G401.6 (cell line): ENCODE measurements around the gene TMEM150C.
"Not testable (repeated sequence)": the region's sequence is repeated elsewhere in the genome, so short reads cannot be mapped to it uniquely, and the experiment has no call there.

Source experiments
- FAIRE-seq: peaks from 2 replicates; lab custom pipeline; 2012; peaks lifted over from hg19 to GRCh38; lab: Jason Lieb, UNC

TMEM150C gene

DNA sequence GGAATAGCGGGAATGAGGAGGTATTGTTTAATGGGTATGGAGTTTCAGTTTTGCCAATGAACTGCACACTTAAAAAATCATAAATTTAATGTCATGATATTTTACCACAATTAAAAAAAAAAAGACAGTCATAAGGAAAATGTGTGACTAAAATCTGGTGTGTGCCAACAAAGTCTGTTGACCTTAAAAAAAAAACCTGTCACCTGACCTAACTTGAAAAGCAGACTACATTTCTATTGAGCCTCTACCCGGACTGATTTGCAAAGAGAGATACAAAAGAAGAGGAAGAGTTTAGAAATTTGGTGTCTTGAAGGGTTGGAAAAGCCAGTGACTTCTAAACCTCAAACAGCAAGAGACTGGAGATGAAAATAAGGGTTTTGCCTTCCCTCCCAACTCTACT is 48.4 kb downstream of the TMEM150C start:
- FAIRE-seq: no peak

DNA sequence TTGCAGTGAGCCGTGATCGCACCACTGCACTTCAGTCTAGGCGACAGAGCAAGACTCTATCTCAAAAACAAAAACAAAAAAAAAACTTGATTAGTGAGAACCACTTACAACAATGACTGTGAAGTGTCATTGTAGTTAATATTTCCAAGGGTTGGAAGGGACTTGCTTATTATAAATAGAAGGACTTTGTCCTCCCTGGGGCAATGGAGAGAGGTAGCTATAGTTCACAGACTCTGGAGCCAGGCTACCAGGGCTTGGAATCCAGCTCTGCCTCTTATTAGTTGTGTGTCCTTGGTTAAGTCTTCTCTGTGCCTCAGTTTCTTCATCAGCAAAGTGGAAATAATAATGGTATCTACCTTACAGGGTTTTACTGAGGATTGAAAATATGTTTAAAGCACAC is 51.6 kb downstream of the TMEM150C start:
- FAIRE-seq: no peak

GRCh38 chr4:82508806-82509428 is 52.9 kb downstream of the TMEM150C start:
- FAIRE-seq: no peak

DNA sequence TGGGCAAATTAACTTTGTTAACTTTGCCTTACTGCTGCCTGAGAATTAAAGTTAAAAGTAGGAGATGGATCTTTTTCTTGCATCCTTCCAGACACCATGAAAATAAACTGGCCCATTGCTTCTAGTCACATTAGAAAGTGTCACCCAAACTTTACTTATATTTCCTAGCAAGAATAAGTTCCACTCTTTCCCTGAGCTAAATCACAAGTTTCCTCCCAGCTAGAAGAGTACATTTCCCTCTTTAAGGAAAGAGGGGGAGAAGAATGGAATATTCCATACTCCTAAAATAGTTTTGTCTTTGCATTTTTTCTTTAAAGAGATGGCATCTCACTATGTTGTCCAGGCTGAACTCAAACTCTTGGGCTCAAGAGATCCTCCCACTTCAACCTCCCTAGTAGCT is 53.8 kb downstream of the TMEM150C start:
- FAIRE-seq: no peak

DNA sequence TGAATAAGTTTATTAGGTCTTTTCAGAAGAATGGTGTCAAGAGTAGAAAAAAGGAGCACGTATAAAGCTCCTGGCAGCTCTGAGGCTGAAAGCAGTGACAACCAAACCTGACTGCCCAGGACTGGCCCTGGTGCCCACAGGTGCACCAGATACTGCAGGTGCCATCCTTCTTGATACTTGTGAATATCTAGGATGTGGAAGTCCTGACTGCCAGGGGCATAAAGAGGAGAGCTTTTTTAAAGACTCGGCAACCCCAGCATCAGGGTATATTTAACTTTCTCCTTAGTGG is 60.7 kb downstream of the TMEM150C start:
- no peak for FAIRE-seq

GRCh38 chr4:82500435-82501153 is 61.2 kb downstream of the TMEM150C start:
- FAIRE-seq: no peak

DNA sequence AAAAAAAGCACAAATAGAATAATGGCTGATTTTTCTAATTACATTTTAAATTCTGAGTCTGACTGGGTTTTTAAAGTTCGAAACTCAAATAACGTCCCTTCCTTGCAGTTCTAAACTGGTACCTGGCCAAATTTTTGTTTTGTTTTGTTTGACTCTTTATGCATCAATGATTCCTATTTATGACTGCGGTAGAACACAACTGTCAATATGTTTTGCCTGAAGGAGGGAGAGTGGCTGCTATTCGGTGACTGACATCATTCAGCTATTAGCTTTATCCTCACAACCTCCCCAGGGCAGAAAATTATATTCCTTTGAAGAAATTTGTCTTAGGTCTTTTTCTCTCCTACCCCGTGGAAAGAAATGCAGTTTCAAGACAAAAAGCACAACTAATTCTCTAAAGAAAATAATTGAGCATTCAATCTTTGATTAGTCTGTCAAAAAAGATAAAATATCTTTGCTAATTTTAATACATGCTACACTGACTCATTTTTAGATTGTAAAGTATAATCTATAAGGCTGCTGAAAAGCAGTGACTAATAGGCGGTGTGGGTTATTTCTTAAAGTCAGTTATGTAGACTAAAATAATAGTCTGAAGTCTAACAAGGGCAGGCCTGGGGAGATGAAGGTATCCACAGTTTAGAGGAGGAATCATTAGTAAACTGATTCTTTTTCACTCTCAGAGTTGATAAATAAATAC is 61.9 kb downstream of the TMEM150C start:
- FAIRE-seq: no peak

- FAIRE-seq: no peak
These were observed 65.4 kb downstream of the TMEM150C start for GRCh38 chr4:82496349-82496748.

DNA sequence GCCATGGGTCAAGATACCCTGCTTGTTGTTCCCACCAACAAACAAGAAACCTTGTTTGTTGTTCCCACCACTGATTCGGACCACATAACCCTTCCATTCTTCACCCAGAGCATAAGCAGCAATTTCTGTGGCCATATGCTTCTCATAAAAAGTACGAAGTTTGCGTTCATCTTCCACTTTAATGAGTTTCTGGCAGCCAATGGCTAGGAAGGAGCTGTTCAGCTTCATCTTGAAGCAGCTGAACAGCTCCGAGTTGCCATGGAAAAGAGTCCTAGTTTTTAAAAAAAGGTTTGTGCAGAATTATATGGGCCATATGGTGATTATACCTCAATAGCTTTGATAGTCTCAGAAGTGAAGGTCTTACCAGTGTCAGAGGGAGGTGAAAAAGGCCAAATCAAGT is 66.1 kb downstream of the TMEM150C start:
- no peak for FAIRE-seq

- FAIRE-seq: no peak
These were observed 67.9 kb downstream of the TMEM150C start for GRCh38 chr4:82493721-82494425.

DNA sequence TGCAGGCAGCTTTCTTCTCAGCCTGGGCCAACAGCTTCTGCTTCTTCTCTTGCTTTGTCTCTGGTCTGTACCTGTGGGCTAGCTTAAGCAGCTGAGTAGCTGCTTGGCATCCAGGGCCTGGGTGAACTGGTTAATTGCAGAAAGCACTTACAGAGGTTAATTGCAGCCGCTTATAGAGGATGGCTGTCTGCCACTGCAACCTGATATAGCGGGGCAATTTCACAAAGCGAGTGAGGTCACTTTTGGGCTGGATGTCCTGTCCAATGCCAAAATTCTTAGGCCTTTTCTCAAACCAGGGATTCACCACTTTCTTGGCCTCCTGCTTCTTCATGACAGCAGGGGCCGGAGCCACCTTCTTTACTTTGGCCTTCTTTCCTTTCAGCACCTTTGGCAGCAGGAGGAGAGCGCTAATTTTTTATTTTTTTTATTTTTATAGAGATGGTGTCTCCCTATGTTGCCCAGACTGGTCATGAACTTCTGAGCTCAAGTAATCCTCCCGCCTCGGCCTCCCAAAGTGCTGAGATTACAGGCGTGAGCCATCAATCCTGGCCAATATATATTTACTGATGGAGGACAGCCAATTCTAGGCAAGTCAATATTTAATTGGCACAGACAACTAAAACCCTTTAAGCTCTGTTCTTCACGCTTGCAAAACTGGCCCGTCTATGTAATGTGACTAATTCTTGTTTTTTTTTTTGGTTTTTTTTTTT is 70.4 kb downstream of the TMEM150C start:
- no peak for FAIRE-seq

- FAIRE-seq: no peak
These were observed 71.8 kb downstream of the TMEM150C start for GRCh38 chr4:82489987-82490386.

GRCh38 chr4:82489076-82489475 is 72.7 kb downstream of the TMEM150C start:
- no peak for FAIRE-seq

GRCh38 chr4:82484996-82485783 is 76.6 kb downstream of the TMEM150C start:
- no peak for FAIRE-seq

- no peak for FAIRE-seq
These were observed 79.4 kb downstream of the TMEM150C start for GRCh38 chr4:82482387-82482786.

DNA sequence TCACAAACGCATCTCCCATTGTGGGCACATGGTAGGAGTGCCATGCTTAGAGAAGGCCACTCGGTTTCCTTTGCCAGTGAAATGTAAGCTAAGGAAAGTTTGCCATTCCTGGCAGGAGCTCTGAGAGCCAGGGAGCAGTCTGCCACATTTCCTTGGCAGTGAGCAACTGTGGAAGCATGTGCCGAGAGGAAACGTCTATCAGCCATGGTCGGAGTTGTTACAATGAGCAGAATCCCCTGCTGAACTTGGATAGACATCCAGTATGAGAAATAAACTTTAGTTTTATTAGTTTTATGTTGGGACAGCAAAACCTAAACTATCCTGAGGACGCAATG is 80.3 kb downstream of the TMEM150C start:
- FAIRE-seq: no peak

GRCh38 chr4:82480771-82481505 is 80.8 kb downstream of the TMEM150C start:
- no peak for FAIRE-seq

DNA sequence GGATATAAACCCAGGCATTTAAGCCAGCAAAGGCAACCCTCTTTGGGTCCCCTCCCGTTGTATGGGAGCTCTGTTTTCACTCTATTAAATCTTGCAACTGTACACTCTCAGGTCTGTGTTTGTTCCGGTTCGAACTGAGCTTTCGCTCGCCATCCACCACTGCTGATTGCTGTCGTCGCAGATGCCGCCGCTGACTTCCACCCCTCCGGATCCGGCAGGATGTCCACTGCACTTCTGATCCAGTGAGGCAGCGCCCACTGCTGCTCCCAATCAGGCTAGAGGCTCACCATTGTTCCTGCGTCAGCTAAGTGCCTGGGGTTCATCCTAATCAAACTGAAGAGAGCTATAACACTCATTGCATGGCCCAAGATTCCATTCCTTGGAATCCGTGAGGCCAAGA is 82.2 kb downstream of the TMEM150C start:
- FAIRE-seq: no peak

- FAIRE-seq: not testable (repeated sequence)
These were observed 84.3 kb downstream of the TMEM150C start for GRCh38 chr4:82477469-82477868.

GRCh38 chr4:82475931-82476330 is 85.9 kb downstream of the TMEM150C start:
- not testable (repeated sequence) for FAIRE-seq

DNA sequence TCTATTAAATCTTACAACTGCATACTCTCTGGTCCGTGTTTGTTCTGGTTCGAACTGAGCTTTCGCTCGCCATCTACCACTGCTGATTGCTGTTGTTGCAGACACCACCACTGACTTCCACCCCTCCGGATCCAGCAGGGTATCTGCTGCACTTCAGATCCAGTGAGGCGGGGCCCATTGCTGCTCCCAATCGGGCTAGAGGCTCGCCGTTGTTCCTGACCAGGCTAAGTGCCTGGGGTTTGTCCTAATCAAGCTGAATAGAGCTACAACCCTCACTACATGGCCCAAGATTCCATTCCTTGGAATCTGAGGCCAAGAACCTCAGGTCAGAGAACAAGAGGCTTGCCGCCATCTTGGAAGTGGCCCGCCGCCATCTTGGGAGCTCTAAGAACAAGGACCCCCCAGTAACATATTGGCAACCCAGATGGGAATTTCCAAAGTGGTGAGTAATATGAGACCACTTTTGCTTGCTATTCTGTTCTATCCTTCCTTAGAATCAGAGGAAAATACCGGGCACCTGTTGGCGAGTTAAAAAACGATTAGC is 88.1 kb downstream of the TMEM150C start:
- FAIRE-seq: no peak
